Measurements from ENCODE around the gene LUZP2. TPM values are rescaled to one million over a fixed set of nuclear protein-coding genes. Genes with fewer than 3 reads are reported as not detected.

Gene LUZP2
- total and polyA plus RNA-seq, 2 of the 8 experiments (the other 6 are each of a cell fraction or from before 2014, with no cell fraction given): 0.79 to 1.5 TPM

- TF ChIP-seq ATF2 (IDR thresholded peaks at IDR 0.05; ENCODE audit: low read length): no peak
- TF ChIP-seq HDAC2 (IDR thresholded peaks at IDR 0.05; ENCODE audit: borderline replicate concordance in 1 of 2, low read depth in 2 of 2, low read length in 2 of 2): no peak
- TF ChIP-seq MAX (IDR thresholded peaks at IDR 0.05): no peak
Measured at GRCh38 chr11:24642648-24643047, 145.8 kb downstream of the LUZP2 start (continued).

All from H1 (cell line).